ENCODE results near the gene KIF5C. TPM values are rescaled to one million over a fixed set of nuclear protein-coding genes. Genes with fewer than 3 reads are reported as not detected.
A peak's percentile ranks its signal among the peaks of the same experiment; 100 is the strongest.

Gene KIF5C
- total RNA-seq, 2 experiments from 2014 or later = 10.2 to 11.1 TPM

DNA sequence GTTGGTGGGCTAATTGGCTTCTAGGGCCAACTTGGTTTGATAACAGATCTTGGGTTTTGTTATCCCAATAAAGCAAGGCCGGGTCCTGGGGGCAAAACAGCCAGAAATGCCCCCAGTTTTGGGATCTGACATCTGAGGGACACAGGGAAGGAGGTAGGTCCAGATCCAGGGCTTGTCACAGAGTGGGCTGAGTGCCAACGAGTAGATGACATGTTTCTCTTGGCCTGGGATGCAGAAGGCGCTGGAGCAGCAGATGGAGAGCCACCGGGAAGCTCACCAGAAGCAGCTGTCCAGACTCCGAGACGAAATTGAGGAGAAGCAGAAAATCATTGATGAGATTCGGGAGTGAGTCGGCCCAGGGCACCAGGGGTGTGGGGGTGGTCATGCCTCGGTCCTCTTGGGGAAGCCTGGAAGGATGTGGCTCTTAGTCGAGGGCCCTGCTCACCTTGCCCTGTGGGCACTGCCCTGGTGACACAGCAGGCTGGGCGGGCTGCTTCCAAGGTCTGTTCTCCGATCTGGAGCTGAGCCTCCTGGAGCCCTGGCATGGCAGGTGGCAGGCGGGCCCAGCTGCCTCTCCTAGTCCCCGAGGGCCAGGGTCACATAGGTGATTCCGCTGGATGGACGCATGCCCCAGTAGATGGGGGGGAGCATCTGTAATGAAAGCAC lies 123.3 kb downstream of the KIF5C start:
- POLR2A ChIA-PET = no interaction called here
- CTCF ChIA-PET = interaction anchor here (1.2 kb wide), 1 partner anchor 19 kb away, joined by 3 read pairs; no protein-coding TSS in a partner anchor
- Mint-ChIP-seq H3K9me3 (no peaks in the 10 kb centered on the region), H3K4me3 (no peak overlapping the region), H3K36me3 (ENCODE audit: low read depth) (peaks cover 4% of the 10 kb centered on the region), H3K27me3 (no peaks in the 10 kb centered on the region), H3K27ac (no peak overlapping the region), H3K4me1 (ENCODE audit: low read depth) (peaks cover 18% of the 10 kb centered on the region)
- DNase-seq (no peak), ATAC-seq (no peak)
- intact Hi-C loops (cut with micrococcal nuclease) = loop anchor here (10.0 kb wide), 1 partner anchor 433 kb away; no protein-coding TSS in a partner anchor
- TF ChIP-seq, protein P1, sequence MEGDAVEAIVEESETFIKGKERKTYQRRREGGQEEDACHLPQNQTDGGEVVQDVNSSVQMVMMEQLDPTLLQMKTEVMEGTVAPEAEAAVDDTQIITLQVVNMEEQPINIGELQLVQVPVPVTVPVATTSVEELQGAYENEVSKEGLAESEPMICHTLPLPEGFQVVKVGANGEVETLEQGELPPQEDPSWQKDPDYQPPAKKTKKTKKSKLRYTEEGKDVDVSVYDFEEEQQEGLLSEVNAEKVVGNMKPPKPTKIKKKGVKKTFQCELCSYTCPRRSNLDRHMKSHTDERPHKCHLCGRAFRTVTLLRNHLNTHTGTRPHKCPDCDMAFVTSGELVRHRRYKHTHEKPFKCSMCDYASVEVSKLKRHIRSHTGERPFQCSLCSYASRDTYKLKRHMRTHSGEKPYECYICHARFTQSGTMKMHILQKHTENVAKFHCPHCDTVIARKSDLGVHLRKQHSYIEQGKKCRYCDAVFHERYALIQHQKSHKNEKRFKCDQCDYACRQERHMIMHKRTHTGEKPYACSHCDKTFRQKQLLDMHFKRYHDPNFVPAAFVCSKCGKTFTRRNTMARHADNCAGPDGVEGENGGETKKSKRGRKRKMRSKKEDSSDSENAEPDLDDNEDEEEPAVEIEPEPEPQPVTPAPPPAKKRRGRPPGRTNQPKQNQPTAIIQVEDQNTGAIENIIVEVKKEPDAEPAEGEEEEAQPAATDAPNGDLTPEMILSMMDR (IDR thresholded peaks at IDR 0.05) = no peak

DNA sequence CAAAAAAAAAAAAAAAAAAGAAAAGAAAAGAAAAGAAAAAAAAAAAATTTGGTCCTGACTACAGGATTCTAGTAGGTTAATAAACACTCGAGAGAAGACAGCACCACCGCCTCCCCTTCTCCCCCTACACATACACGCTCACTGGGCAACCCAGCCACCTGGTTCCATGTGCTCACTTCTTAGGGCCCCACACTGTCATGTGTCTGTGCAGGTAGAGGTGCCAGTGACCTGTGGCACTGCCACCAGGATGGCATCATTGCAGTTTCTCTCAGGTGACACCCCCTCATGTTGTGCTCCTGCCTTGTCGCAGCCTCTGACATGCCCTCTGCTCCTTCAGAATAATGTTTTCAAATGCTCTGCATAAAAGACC lies 123.8 kb downstream of the KIF5C start:
- Mint-ChIP-seq H3K36me3 (ENCODE audit: low read depth) (peaks cover 4% of the 10 kb centered on the region), H3K9me3 (no peaks in the 10 kb centered on the region), H3K27me3 (no peaks in the 10 kb centered on the region), H3K27ac (no peak overlapping the region), H3K4me3 (no peak overlapping the region), H3K4me1 (ENCODE audit: low read depth) (peaks cover 18% of the 10 kb centered on the region)
- ATAC-seq (no peak), DNase-seq (no peak)
- TF ChIP-seq, protein P1 (IDR thresholded peaks at IDR 0.05) = no peak
- intact Hi-C loops (cut with micrococcal nuclease) = loop anchor here (10.0 kb wide), 1 partner anchor 434 kb away; no protein-coding TSS in a partner anchor
- CTCF ChIA-PET = interaction anchor here (1.2 kb wide), 1 partner anchor 18 kb away, joined by 3 read pairs; no protein-coding TSS in a partner anchor
- POLR2A ChIA-PET = no interaction called here

DNA sequence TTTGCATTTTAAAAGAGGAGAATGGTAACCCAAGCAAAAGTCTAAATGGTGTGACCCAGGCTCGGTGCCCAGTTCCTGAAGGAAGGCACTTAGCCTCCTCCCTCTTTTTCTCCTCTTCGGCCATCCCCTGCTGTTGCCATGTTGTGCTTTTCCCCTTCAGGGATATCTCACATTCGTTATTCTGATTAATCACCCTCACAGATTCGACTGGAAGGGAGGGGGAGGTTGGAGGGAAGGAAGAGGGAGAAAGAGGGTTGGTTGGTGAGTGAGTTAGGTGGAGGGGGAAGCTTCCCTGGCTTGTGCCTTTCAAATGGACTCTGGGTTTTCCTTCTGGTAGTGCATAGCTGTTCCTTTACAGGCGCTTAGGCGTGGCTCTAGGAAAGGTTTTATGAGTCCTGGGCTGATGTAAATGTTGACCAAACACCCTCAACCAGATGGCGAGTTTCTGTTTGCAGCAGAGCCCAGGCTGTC lies 124.5 kb downstream of the KIF5C start:
- H3K36me3 Mint-ChIP-seq (ENCODE audit: low read depth) = peaks cover 4% of the 10 kb centered on the region
- TF ChIP-seq, protein P1 (IDR thresholded peaks at IDR 0.05) = no peak
- ATAC-seq = no peak
- no peak overlapping the region for H3K27ac Mint-ChIP-seq
- no peaks in the 10 kb centered on the region for H3K27me3 Mint-ChIP-seq
- CTCF ChIA-PET = interaction anchor here (0.7 to 1.2 kb wide), 2 partner anchors 14 to 18 kb away, joined by 3 read pairs; no protein-coding TSS in a partner anchor
- H3K4me3 Mint-ChIP-seq = no peak overlapping the region
- H3K4me1 Mint-ChIP-seq (ENCODE audit: low read depth) = peaks cover 18% of the 10 kb centered on the region
- intact Hi-C loops (cut with micrococcal nuclease) = loop anchor here (10.0 kb wide), 1 partner anchor 435 kb away; no protein-coding TSS in a partner anchor
- H3K9me3 Mint-ChIP-seq = no peaks in the 10 kb centered on the region
- no peak for DNase-seq
- POLR2A ChIA-PET = no interaction called here

DNA sequence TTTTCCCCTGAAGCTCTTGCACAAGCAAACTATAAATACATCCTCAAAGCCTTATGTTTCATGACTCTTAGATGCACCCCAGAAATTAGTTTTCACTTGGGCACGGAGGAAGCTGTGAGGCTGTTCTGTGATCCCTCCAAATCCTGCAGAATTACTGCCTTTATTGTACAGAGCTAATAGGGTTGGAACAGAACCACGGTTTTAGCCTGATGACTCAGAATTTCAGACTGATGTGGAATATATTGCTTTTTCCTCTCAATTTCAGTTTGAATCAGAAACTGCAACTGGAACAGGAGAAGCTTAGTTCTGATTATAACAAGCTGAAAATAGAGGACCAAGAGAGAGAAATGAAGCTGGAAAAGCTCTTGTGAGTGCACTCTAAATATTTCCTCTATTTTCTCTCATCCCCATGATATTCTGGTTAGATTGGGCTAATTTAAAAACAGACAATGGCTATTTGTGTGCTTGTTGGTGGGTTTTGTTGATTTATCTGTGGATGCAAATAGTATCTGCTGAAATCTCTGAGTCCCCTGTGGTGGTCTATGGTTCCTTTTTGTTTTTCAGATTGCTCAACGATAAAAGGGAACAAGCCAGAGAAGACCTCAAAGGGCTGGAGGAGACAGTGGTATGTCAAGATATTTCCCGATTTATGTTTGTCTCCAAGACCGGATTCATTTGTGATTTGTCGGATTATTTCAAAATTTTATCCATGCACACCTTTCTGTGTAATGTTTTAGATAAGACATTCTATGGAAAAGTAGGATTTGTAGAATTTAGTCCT lies 125.3 kb downstream of the KIF5C start:
- Mint-ChIP-seq H3K27ac (no peak overlapping the region), H3K27me3 (no peaks in the 10 kb centered on the region), H3K4me1 (ENCODE audit: low read depth) (peaks cover 18% of the 10 kb centered on the region), H3K4me3 (no peak overlapping the region), H3K36me3 (ENCODE audit: low read depth) (peaks cover 4% of the 10 kb centered on the region), H3K9me3 (no peaks in the 10 kb centered on the region)
- ChIA-PET POLR2A (no interaction called here), CTCF (interaction anchor here (0.9 to 1.3 kb wide), 4 partner anchors 9 to 39 kb away, joined by 3 to 6 read pairs (median 3); no protein-coding TSS in a partner anchor)
- intact Hi-C loops (cut with micrococcal nuclease) = no loop called here
- DNase-seq (no peak), ATAC-seq (peak; percentile 62)
- TF ChIP-seq, protein P1 (IDR thresholded peaks at IDR 0.05) = no peak

DNA sequence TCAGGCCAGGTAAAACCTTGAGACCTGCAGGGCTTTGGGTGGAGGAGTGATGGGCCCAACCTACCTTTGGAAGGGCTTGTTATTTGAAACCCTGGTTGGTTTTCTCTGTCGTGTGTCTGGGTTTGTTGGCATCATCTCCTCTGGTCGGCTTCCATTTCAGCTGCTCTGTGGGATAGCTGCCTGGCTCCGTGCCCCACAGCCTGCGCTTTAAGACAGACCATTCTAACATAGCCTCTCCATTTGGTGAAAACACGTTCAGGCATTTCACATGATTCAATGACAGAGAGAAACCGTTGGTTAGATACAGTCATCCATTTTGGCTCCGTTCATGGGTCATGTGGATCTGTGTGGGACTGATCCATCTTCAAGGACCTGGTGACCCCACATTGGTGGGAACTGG lies 126.5 kb downstream of the KIF5C start:
- ATAC-seq = no peak
- H3K9me3 Mint-ChIP-seq = no peaks in the 10 kb centered on the region
- no peak overlapping the region for H3K4me3 Mint-ChIP-seq
- TF ChIP-seq, protein P1 (IDR thresholded peaks at IDR 0.05) = no peak
- ChIA-PET POLR2A (no interaction called here), CTCF (no interaction called here)
- no peak for DNase-seq
- intact Hi-C loops (cut with micrococcal nuclease) = no loop called here
- peaks cover 4% of the 10 kb centered on the region for H3K36me3 Mint-ChIP-seq (ENCODE audit: low read depth)
- H3K27ac Mint-ChIP-seq = no peak overlapping the region
- peaks cover 18% of the 10 kb centered on the region for H3K4me1 Mint-ChIP-seq (ENCODE audit: low read depth)
- no peaks in the 10 kb centered on the region for H3K27me3 Mint-ChIP-seq

Data from activated CD8-positive, alpha-beta T cell treated with anti-CD3 and anti-CD28 coated beads for 36 hours (primary cell).